ENCODE data around the gene GPR142. TPM values are rescaled to one million over a fixed set of nuclear protein-coding genes. Genes with fewer than 3 reads are reported as not detected.

GPR142 gene
- total and polyA plus RNA-seq, 10 of the 15 experiments (the other 5 are each of a cell fraction or from before 2014, with no cell fraction given), result not detected

DNA sequence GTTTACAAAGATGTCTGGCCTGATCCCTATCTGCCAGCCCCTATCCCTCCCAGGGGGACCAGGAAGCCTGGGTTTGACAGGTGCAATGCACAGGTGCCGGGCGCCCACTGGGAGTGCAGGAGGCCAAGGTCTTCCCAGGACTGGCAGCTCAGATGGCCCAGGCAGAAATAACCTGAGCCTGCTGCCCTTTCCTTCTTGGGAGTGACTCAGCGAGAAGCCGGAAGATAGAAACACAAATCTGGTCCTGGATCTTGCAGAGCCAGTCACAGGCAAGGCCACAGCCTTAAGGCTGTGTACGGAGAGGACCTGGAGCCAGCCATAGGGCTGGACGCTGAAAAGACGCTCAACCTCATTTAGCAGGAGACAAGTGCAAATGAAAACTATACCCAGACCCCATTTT lies 27.7 kb downstream of the GPR142 start:
- ChIA-PET RAD21 (ENCODE audit: unreplicated experiment) (no interaction called here), SMC1A (ENCODE audit: uncharacterized antibody, unreplicated experiment) (interaction anchor here (2.1 kb wide), 1 partner anchor 58 kb away, joined by 6 read pairs; no protein-coding TSS in a partner anchor), CTCF (interaction anchor here (1.1 to 2.5 kb wide), 4 partner anchors 10 to 63 kb away, joined by 4 to 14 read pairs (median 6); no protein-coding TSS in a partner anchor), POLR2A (interaction anchor here (0.6 kb wide), 1 partner anchor 9 kb away, joined by 3 read pairs; no protein-coding TSS in a partner anchor)
- TF ChIP-seq HDAC2 (IDR thresholded peaks at IDR 0.05) (no peak), SP1 (IDR thresholded peaks at IDR 0.05; ENCODE audit: low read depth, low read length) (no peak), GABPA (IDR thresholded peaks at IDR 0.05; ENCODE audit: low read depth) (no peak), HDAC6 (IDR thresholded peaks at IDR 0.05; ENCODE audit: unreplicated experiment) (no peak), RAD51 (IDR thresholded peaks at IDR 0.05) (no peak), MTA2 (IDR thresholded peaks at IDR 0.05; ENCODE audit: low read depth) (no peak), SPI1 (IDR thresholded peaks at IDR 0.05; ENCODE audit: borderline replicate concordance, insufficient read depth, low read depth, low read length) (no peak), ELK1 (IDR thresholded peaks at IDR 0.05; ENCODE audit: low read depth, low read length) (no peak)
- TF ChIP-seq, protein P1, sequence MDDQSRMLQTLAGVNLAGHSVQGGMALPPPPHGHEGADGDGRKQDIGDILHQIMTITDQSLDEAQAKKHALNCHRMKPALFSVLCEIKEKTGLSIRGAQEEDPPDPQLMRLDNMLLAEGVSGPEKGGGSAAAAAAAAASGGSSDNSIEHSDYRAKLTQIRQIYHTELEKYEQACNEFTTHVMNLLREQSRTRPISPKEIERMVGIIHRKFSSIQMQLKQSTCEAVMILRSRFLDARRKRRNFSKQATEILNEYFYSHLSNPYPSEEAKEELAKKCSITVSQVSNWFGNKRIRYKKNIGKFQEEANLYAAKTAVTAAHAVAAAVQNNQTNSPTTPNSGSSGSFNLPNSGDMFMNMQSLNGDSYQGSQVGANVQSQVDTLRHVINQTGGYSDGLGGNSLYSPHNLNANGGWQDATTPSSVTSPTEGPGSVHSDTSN (IDR thresholded peaks at IDR 0.05; ENCODE audit: insufficient replicate concordance, low read depth, low read length), result no peak
- TF ChIP-seq, protein P2, sequence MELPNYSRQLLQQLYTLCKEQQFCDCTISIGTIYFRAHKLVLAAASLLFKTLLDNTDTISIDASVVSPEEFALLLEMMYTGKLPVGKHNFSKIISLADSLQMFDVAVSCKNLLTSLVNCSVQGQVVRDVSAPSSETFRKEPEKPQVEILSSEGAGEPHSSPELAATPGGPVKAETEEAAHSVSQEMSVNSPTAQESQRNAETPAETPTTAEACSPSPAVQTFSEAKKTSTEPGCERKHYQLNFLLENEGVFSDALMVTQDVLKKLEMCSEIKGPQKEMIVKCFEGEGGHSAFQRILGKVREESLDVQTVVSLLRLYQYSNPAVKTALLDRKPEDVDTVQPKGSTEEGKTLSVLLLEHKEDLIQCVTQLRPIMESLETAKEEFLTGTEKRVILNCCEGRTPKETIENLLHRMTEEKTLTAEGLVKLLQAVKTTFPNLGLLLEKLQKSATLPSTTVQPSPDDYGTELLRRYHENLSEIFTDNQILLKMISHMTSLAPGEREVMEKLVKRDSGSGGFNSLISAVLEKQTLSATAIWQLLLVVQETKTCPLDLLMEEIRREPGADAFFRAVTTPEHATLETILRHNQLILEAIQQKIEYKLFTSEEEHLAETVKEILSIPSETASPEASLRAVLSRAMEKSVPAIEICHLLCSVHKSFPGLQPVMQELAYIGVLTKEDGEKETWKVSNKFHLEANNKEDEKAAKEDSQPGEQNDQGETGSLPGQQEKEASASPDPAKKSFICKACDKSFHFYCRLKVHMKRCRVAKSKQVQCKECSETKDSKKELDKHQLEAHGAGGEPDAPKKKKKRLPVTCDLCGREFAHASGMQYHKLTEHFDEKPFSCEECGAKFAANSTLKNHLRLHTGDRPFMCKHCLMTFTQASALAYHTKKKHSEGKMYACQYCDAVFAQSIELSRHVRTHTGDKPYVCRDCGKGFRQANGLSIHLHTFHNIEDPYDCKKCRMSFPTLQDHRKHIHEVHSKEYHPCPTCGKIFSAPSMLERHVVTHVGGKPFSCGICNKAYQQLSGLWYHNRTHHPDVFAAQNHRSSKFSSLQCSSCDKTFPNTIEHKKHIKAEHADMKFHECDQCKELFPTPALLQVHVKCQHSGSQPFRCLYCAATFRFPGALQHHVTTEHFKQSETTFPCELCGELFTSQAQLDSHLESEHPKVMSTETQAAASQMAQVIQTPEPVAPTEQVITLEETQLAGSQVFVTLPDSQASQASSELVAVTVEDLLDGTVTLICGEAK (IDR thresholded peaks at IDR 0.05; ENCODE audit: borderline replicate concordance), result no peak
- Histone ChIP-seq H3K9ac (ENCODE audit: control insufficient read depth, insufficient read depth, low read length) (no peak overlapping the region), H2AFZ (ENCODE audit: control insufficient read depth, low read depth, low read length) (no peak overlapping the region), H4K20me1 (ENCODE audit: control insufficient read depth, insufficient read depth) (no peaks in the 10 kb centered on the region), H3K4me3 (no peak overlapping the region), H3K27ac (ENCODE audit: control insufficient read depth, insufficient read depth) (no peak overlapping the region), H3K4me1 (ENCODE audit: control insufficient read depth, insufficient read depth, low read length) (no peaks in the 10 kb centered on the region), H3K9me3 (replicated peaks; ENCODE audit: control insufficient read depth, insufficient read depth, low read length) (no peaks in the 10 kb centered on the region), H3K36me3 (ENCODE audit: control insufficient read depth in 2 of 2, insufficient read depth in 2 of 2, low read length in 1 of 2) (no peaks in the 10 kb centered on the region), H3K79me2 (ENCODE audit: control insufficient read depth, insufficient read depth, low read length) (no peaks in the 10 kb centered on the region), H3K27me3 (replicated peaks in 1 of 2; ENCODE audit: control insufficient read depth in 2 of 2, insufficient read depth in 2 of 2, low read length in 1 of 2) (no peaks in the 10 kb centered on the region; a peak in 1 of 4 replicates), H3K4me2 (ENCODE audit: control insufficient read depth, insufficient read depth) (no peak overlapping the region)
- DNase-seq (ENCODE audit: low read depth, low spot score) (no peak), ATAC-seq (no peak), FAIRE-seq (no peak)
- BruUV-seq (replicated peaks), result no TSS peak
- intact Hi-C loops (cut with micrococcal nuclease; ENCODE audit: unreplicated experiment) (no loop called here), in situ Hi-C loops (cut with MboI) (no loop called here)
- whole genome bisulfite sequencing (ENCODE audit: insufficient coverage, insufficient replicate concordance, low lambda C conversion rate, missing lambda C conversion rate), result 53% methylated on average over 7 of the region's 7 CpGs

All from GM12878 (cell line).